Upper lobe of left lung (tissue), 6 donors: ENCODE results near the gene GSTT4. TPM values are rescaled to one million over a fixed set of nuclear protein-coding genes. Genes with fewer than 3 reads are reported as not detected.

Experiments
- ATAC-seq, 2 donors: fragments of 200-7000 bp; cut with Tn5 transposase; one replicate each; pipeline ENCODE4 v1.9.1; 2022; ENCODE audit warnings: mild to moderate bottlenecking in 2 of 2, moderate library complexity in 2 of 2; ENCODE audit not compliant: low FRiP score in 2 of 2
- DNase-seq, 2 donors: peaks; one replicate each; pipeline ENCODE4 v3.0.0-alpha.2; 2019 to 2020
- H3K27ac ChIP-seq, 4 donors: fragments of 200-600 bp; sonication (generic); one replicate each; pipeline ENCODE4 v1.5.1; 2016 to 2019
- H3K27me3 ChIP-seq, 4 donors: fragments of 200-600 bp; sonication (generic); one replicate each; pipeline ENCODE4 v1.5.1; 2017 to 2019
- H3K36me3 ChIP-seq, 4 donors: fragments of 200-600 bp; sonication (generic); one replicate each; pipeline ENCODE4 v1.5.1; 2016 to 2019
- H3K4me1 ChIP-seq, 4 donors: fragments of 200-600 bp; sonication (generic); one replicate each; pipeline ENCODE4 v1.5.1; 2018 to 2019
- H3K4me3 ChIP-seq, 4 donors: fragments of 200-600 bp; sonication (generic); one replicate each; pipeline ENCODE4 v1.5.1; 2017 to 2019; ENCODE audit warnings: mild to moderate bottlenecking in 2 of 4, moderate library complexity in 1 of 4
- H3K9me3 ChIP-seq, 4 donors: fragments of 200-600 bp; sonication (generic); one replicate each; pipeline ENCODE4 v1.5.1; 2018 to 2019
- EP300 ChIP-seq, 4 donors: sonication (generic); formaldehyde crosslinking; IDR thresholded peaks; one replicate each; pipeline ENCODE4 v1.5.1; 2017; ENCODE audit warnings: antibody characterized with exemption in 4 of 4, control low read depth in 2 of 4
- POLR2A ChIP-seq, 4 donors: fragments of 450-650 bp; IDR thresholded peaks; one replicate each; pipeline ENCODE4 v1.5.1; 2016 to 2017; ENCODE audit warnings: antibody characterized with exemption in 4 of 4, mild to moderate bottlenecking in 2 of 4
- POLR2AphosphoS5 ChIP-seq, 2 donors: sonication (generic); formaldehyde crosslinking; IDR thresholded peaks; one replicate each; pipeline ENCODE4 v1.5.1; 2017; ENCODE audit warnings: antibody characterized with exemption in 2 of 2
- WGBS, 2 donors: methylation state at CpG; one replicate each; pipeline ENCODE4 v1.1.5; 2017 to 2018; 5-methylcytosine and 5-hydroxymethylcytosine counted together
- total RNA-seq, 6 donors: library from RNA; depleted of rRNA in 4 of 6; stranded (reverse); fragments of >200 nt in 4 of 6; gene quantifications; one replicate each; pipeline versions ENCODE4 v1.1.0 to v1.2.1, GENCODE V29; 2016 to 2021
- TF ChIP-seq, protein P1 (sequence below), 6 experiments: fragments of 450-650 bp in 4 of 6; fragments of 200-600 bp in 2 of 6; sonication (generic) in 2 of 6; IDR thresholded peaks; one replicate each; pipeline ENCODE4 v1.5.1; 2016 to 2019; ENCODE audit warnings: antibody characterized with exemption in 6 of 6
- donor health status: DM: no; HTN: no; CAD: no; lungs with moderate emphysema.
- donor health status: DM: no; HTN: yes; CAD: no; lungs with severe emphysema.

Gene GSTT4
- total RNA-seq, 6 donors from 2014 or later, result not detected

DNA sequence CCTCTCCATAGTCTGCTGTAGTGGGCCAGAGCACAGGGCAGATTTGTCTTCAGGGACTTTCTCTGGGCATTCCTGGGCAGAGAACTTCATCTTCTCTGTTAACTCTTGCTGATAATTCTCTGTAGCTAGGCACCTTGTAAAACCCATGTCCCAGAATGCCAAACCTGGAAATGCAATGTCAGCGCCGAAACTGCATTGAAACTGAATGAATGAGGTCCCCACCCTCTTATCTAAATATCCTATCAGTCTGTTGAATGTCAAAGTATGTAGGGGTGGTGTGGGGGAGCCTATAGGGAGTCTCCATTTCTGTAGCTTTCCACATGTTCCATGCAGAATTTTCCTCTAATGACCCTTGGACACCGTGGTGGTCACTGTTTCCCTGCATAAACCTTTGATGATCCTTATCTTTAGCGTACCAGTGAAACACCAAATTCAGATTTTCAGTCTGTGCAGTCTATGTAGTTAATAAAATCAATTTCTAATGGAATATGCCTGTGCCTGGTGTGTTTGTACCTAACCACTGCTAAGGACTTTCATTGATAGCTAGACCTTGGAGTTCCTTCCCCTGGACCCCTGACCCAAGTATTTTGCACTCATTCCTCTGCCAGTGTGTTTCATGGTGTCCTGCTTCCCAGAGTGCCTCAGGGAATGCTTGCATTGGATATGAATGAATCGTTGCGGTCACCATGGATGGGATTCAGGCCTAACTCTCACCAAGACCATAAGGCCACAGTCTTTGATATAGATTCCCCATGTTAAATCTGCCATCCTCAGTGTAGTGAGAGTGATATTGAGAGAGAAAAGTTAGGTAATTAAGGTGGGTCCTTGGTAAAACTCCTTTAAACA, 3.4 kb upstream of the GSTT4 start:
- no peak overlapping the region for H3K27ac ChIP-seq
- no peak overlapping the region for H3K4me3 ChIP-seq
- DNase-seq (no peak), ATAC-seq (no peak)
- H3K4me1 ChIP-seq, result peaks cover 11 to 20% (median 14%) of the 10 kb centered on the region in 4 donors
- H3K27me3 ChIP-seq, result no peaks in the 10 kb centered on the region
- H3K36me3 ChIP-seq, result no peaks in the 10 kb centered on the region
- WGBS, 2 donors, result 84 to 90% methylated on average over 6 of the region's 6 CpGs
- no peaks in the 10 kb centered on the region for H3K9me3 ChIP-seq
- TF ChIP-seq POLR2A (IDR thresholded peaks at IDR 0.05) (no peak), POLR2AphosphoS5 (IDR thresholded peaks at IDR 0.05) (no peak), EP300 (IDR thresholded peaks at IDR 0.05) (no peak)
- TF ChIP-seq, protein P1, sequence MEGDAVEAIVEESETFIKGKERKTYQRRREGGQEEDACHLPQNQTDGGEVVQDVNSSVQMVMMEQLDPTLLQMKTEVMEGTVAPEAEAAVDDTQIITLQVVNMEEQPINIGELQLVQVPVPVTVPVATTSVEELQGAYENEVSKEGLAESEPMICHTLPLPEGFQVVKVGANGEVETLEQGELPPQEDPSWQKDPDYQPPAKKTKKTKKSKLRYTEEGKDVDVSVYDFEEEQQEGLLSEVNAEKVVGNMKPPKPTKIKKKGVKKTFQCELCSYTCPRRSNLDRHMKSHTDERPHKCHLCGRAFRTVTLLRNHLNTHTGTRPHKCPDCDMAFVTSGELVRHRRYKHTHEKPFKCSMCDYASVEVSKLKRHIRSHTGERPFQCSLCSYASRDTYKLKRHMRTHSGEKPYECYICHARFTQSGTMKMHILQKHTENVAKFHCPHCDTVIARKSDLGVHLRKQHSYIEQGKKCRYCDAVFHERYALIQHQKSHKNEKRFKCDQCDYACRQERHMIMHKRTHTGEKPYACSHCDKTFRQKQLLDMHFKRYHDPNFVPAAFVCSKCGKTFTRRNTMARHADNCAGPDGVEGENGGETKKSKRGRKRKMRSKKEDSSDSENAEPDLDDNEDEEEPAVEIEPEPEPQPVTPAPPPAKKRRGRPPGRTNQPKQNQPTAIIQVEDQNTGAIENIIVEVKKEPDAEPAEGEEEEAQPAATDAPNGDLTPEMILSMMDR (IDR thresholded peaks at IDR 0.05), result no peak

DNA sequence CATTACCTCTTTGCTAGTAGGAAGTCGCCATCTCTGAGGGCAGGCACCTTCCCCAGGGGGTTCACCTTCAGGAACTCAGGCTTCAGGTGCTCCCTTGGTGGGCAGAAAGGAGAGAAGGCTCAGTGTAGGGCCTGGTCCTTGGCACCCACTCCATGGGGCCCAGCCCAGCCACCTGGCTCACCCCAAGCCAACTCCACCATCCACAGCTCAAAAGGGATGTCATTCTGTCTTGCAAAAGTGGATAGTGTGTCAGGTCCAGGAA, 2.7 kb upstream of the GSTT4 start:
- H3K36me3 ChIP-seq, result no peaks in the 10 kb centered on the region
- ATAC-seq (no peak), DNase-seq (no peak)
- 85% methylated on average over 1 of the region's 1 CpG; no CpG with 5 or more reads in 1 of the 2 donors for WGBS, 2 donors
- TF ChIP-seq, protein P1 (IDR thresholded peaks at IDR 0.05), result no peak
- TF ChIP-seq POLR2AphosphoS5 (IDR thresholded peaks at IDR 0.05) (no peak), POLR2A (IDR thresholded peaks at IDR 0.05) (no peak)
- H3K9me3 ChIP-seq, result no peaks in the 10 kb centered on the region
- no peak overlapping the region for H3K4me3 ChIP-seq
- H3K27ac ChIP-seq, result no peak overlapping the region
- H3K27me3 ChIP-seq, result no peaks in the 10 kb centered on the region
- peaks cover 11 to 14% (median 12%) of the 10 kb centered on the region in 4 donors for H3K4me1 ChIP-seq

DNA sequence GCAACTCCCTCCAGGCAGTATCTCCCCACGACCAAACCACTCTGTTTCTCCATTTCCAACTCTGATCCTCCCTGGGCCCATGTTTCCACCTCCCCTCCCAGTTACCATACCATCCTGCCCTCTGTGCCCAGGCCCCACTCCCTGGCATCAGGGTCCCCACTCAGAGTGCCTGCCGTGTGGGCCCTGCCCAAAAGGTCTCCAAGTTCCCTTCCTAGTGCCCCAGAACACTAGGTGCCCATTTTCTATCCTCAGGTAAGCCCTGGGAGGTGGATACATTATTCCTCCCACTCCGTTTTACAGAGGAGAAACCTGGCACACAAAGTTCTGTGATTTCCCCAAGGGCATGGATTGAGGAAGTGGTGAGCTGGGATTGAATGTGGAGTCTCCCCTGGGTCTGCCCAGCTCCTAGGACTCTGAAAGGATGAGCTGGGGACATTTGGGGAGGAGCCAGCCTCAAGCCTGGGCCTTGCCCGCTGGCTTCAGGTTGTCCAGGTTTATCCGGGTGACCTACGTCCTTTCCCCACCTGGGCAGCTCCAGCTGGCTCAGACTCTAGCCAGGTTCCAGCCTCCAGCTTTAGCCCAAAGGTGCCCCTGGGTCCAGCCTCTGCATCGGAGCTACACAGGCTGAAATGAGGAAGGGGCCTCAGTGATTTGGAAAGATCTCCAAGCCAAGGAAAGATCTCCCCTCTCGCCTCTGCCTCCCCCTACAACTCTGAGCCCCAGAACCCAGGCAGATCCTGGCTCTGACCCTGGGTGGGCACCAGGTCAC, 2.2 kb upstream of the GSTT4 start:
- peaks cover 6 to 9% (median 7%) of the 10 kb centered on the region in 4 donors for H3K4me1 ChIP-seq
- no peaks in the 10 kb centered on the region for H3K9me3 ChIP-seq
- WGBS, 2 donors, result 77 to 85% methylated on average over 8 of the region's 8 CpGs
- DNase-seq (no peak), ATAC-seq (no peak)
- no peaks in the 10 kb centered on the region for H3K36me3 ChIP-seq
- H3K27ac ChIP-seq, result no peak overlapping the region
- H3K4me3 ChIP-seq, result no peak overlapping the region
- TF ChIP-seq EP300 (IDR thresholded peaks at IDR 0.05) (no peak), POLR2A (IDR thresholded peaks at IDR 0.05) (no peak), POLR2AphosphoS5 (IDR thresholded peaks at IDR 0.05) (no peak)
- TF ChIP-seq, protein P1 (IDR thresholded peaks at IDR 0.05), result no peak
- no peaks in the 10 kb centered on the region for H3K27me3 ChIP-seq

DNA sequence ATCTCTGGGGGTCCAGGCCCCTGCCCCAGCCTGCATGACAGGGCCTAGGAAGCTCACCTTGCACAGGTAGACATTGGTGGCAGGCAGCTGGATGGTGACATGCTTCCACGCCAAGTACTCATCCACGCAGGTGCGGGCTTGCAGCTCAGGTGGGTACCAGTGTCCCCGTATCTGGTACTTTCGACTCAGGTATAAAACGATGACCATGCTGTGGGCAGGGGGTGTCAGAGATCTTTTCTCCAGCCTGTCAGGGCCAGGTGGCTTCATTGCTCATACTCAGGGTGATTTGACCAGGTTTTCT, 1.6 kb upstream of the GSTT4 start:
- ATAC-seq (no peak), DNase-seq (no peak)
- Histone ChIP-seq H3K27ac (no peak overlapping the region), H3K27me3 (no peaks in the 10 kb centered on the region), H3K4me3 (no peak overlapping the region), H3K36me3 (no peaks in the 10 kb centered on the region), H3K4me1 (peaks cover under 1 to 3% (median 2%) of the 10 kb centered on the region in 4 donors), H3K9me3 (no peaks in the 10 kb centered on the region)
- TF ChIP-seq POLR2A (IDR thresholded peaks at IDR 0.05) (no peak), EP300 (IDR thresholded peaks at IDR 0.05) (no peak), POLR2AphosphoS5 (IDR thresholded peaks at IDR 0.05) (no peak)
- WGBS, 2 donors, result 87 to 91% methylated on average over 6 of the region's 6 CpGs

DNA sequence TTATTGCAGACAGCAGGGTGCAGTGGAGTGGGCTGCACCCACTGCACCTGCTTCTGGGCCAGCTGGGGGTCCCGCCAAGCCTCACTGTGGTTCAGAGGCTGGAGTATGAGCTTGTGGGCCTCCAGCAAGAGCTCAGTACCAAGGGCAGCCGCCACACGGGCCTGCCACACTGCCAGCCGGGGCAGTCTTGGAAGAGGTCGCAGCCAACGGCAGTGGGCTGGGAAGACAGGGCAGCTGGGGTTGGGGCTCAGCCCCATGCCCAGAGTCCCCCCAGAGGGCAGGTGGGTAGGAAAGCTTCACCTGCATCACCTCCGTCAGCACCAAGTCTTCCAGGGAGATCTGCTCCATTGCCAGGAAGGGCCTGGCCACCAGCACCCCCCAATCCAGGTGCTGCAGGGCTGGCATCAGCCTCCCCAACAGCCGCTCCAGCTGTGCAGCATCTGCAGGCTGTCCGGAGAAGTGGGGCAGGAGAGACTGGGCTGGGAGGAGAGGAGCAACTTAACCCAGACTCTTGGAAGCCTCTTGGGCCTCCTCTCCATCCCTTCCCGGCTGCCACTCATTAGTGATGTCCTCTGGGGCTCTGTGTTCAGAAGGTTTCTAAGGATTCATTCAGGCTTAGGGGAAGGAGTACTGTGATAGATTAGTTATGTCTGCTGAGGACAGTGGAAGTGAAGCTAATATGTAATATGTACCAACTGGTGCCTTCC, 1.1 kb upstream of the GSTT4 start:
- no peak for TF ChIP-seq EP300 (IDR thresholded peaks at IDR 0.05)
- TF ChIP-seq POLR2A (IDR thresholded peaks at IDR 0.05), result no peak
- TF ChIP-seq, protein P1 (IDR thresholded peaks at IDR 0.05), result no peak
- no peak for ATAC-seq
- H3K4me3 ChIP-seq, result no peak overlapping the region
- DNase-seq, result peak in 1 of 2 donors; percentile 76
- no peaks in the 10 kb centered on the region for H3K9me3 ChIP-seq
- H3K36me3 ChIP-seq, result no peaks in the 10 kb centered on the region
- no peaks in the 10 kb centered on the region for H3K27me3 ChIP-seq
- no peaks in the 10 kb centered on the region for H3K4me1 ChIP-seq
- no peak overlapping the region for H3K27ac ChIP-seq
- 73 to 74% methylated on average over 3 to 10 of the region's 10 CpGs for WGBS, 2 donors
